ENCODE results near the gene MTF2. TPM values are rescaled to one million over a fixed set of nuclear protein-coding genes. Genes with fewer than 3 reads are reported as not detected.

Gene MTF2
- total RNA-seq, 1 donor from 2014 or later = 56.4 TPM

GRCh38 chr1:93034397-93034796, 44.7 kb upstream of the MTF2 start:
- Histone ChIP-seq H2AFZ (ENCODE audit: low read depth, low read length) (no peak overlapping the region), H3K27ac (ENCODE audit: low read depth, low read length) (no peak overlapping the region), H3K4me3 (ENCODE audit: insufficient read depth, low read depth, low read length) (no peak overlapping the region), H3K4me2 (ENCODE audit: low read length) (no peak overlapping the region), H3K27me3 (ENCODE audit: insufficient read depth, low read length) (peaks cover 4% of the 10 kb centered on the region), H3K9me3 (ENCODE audit: insufficient read depth, low read depth, low read length) (no peaks in the 10 kb centered on the region), H3K79me2 (ENCODE audit: insufficient read depth, low read length) (no peaks in the 10 kb centered on the region), H3K4me1 (ENCODE audit: insufficient read depth, low read length) (no peaks in the 10 kb centered on the region), H4K20me1 (ENCODE audit: insufficient read depth, low read length) (no peaks in the 10 kb centered on the region), H3K36me3 (ENCODE audit: insufficient read depth, low read length) (no peaks in the 10 kb centered on the region), H3K9ac (ENCODE audit: low read length) (no peak overlapping the region)
- no peaks in the 10 kb centered on the region for H3K9me3 Mint-ChIP-seq (ENCODE audit: unreplicated experiment)
- no peaks in the 10 kb centered on the region for H3K36me3 Mint-ChIP-seq (ENCODE audit: low read depth, unreplicated experiment)
- no peak overlapping the region for H3K4me3 Mint-ChIP-seq (ENCODE audit: unreplicated experiment)
- H3K27me3 Mint-ChIP-seq (ENCODE audit: low read depth, unreplicated experiment) = peaks cover 2% of the 10 kb centered on the region
- peaks cover 5% of the 10 kb centered on the region for H3K4me1 Mint-ChIP-seq (ENCODE audit: low read depth, unreplicated experiment)
- DNase-seq (ENCODE audit: low read depth) (no peak), FAIRE-seq (no peak)
- H3K27ac Mint-ChIP-seq (ENCODE audit: unreplicated experiment) = no peak overlapping the region
- TF ChIP-seq CTCF (IDR thresholded peaks at IDR 0.05; ENCODE audit: insufficient read depth, low read depth, low read length) = no peak

DNA sequence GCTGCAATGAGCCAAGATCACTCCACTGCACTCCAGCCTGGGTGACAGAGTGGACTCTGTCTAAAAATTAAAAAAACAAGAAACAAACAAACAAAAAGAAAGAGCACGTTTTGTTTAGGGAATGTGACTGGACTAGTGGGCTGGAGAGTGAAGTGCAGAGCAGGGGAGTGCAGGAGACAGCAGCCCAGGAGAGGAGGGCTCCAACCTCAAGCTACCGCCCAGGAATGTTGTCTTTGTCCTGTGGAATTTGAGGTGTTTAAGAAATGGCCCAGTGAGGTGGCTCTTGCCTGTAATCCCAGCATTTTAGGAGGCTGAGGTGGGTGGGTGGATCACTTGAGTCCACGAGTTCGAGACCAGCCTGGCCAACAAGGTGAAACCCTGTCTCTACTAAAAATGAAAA, 42.4 kb upstream of the MTF2 start:
- Mint-ChIP-seq H3K4me1 (ENCODE audit: low read depth, unreplicated experiment) (peaks cover 5% of the 10 kb centered on the region), H3K4me3 (ENCODE audit: unreplicated experiment) (no peak overlapping the region)
- peaks cover 2% of the 10 kb centered on the region for H3K27me3 ChIP-seq (ENCODE audit: insufficient read depth, low read length)

More for the DNA sequence above, 42.4 kb upstream of the MTF2 start:
- no peak for DNase-seq (ENCODE audit: low read depth)
- Mint-ChIP-seq H3K27ac (ENCODE audit: unreplicated experiment) (no peak overlapping the region), H3K36me3 (ENCODE audit: low read depth, unreplicated experiment) (no peaks in the 10 kb centered on the region), H3K9me3 (ENCODE audit: unreplicated experiment) (no peaks in the 10 kb centered on the region), H3K27me3 (ENCODE audit: low read depth, unreplicated experiment) (peaks cover under 1% of the 10 kb centered on the region)
- Histone ChIP-seq H3K27ac (ENCODE audit: low read depth, low read length) (no peak overlapping the region), H3K4me2 (ENCODE audit: low read length) (no peak overlapping the region), H3K36me3 (ENCODE audit: insufficient read depth, low read length) (no peaks in the 10 kb centered on the region), H3K4me1 (ENCODE audit: insufficient read depth, low read length) (no peaks in the 10 kb centered on the region), H3K9ac (ENCODE audit: low read length) (no peak overlapping the region), H3K9me3 (ENCODE audit: insufficient read depth, low read depth, low read length) (no peaks in the 10 kb centered on the region), H2AFZ (ENCODE audit: low read depth, low read length) (no peak overlapping the region), H4K20me1 (ENCODE audit: insufficient read depth, low read length) (no peaks in the 10 kb centered on the region), H3K79me2 (ENCODE audit: insufficient read depth, low read length) (no peaks in the 10 kb centered on the region), H3K4me3 (ENCODE audit: insufficient read depth, low read depth, low read length) (no peak overlapping the region)
- TF ChIP-seq EZH2 (IDR thresholded peaks at IDR 0.05; ENCODE audit: insufficient read depth, low read length) (no peak), CTCF (IDR thresholded peaks at IDR 0.05; ENCODE audit: insufficient read depth, low read depth, low read length) (no peak)
- no peak for FAIRE-seq
